ENCODE results near the gene ACAN.

- TF ChIP-seq CSRNP3 (CRISPR knock-in tag; IDR thresholded peaks at IDR 0.05) (no peak), PPARA (CRISPR knock-in tag; IDR thresholded peaks at IDR 0.05; ENCODE audit: borderline replicate concordance) (no peak), PATZ1 (CRISPR knock-in tag; IDR thresholded peaks at IDR 0.05; ENCODE audit: borderline replicate concordance) (no peak), ZFP30 (CRISPR knock-in tag; IDR thresholded peaks at IDR 0.05) (no peak), ESRRG (CRISPR knock-in tag; IDR thresholded peaks at IDR 0.05) (no peak), TSHZ2 (CRISPR knock-in tag; IDR thresholded peaks at IDR 0.05) (no peak), ARNTL (CRISPR knock-in tag; IDR thresholded peaks at IDR 0.05; ENCODE audit: borderline replicate concordance, low read depth) (no peak), ZNF70 (CRISPR knock-in tag; IDR thresholded peaks at IDR 0.05) (no peak), ZFP3 (CRISPR knock-in tag; IDR thresholded peaks at IDR 0.05) (no peak), POU6F1 (CRISPR knock-in tag; IDR thresholded peaks at IDR 0.05; ENCODE audit: borderline replicate concordance, low read depth) (no peak), ZNF565 (CRISPR knock-in tag; conservative IDR thresholded peaks at IDR 0.05; ENCODE audit: low read depth) (no peak), BACH2 (CRISPR knock-in tag; IDR thresholded peaks at IDR 0.05; ENCODE audit: borderline replicate concordance) (no peak), OSR1 (CRISPR knock-in tag; IDR thresholded peaks at IDR 0.05) (no peak), ISL1 (CRISPR knock-in tag; IDR thresholded peaks at IDR 0.05) (no peak)
Measured at GRCh38 chr15:88835119-88835518, 31.9 kb downstream of the ACAN start.
